Stimulated activated CD8-positive, alpha-beta memory T cell treated with anti-CD3 and anti-CD28 coated beads, Interleukin-2, amount 100 ng/mL, for 48 hours (primary cell): ENCODE measurements around the gene RANBP2.

Experiments used
- DNase-seq, 2 donors: peaks; one replicate each; pipeline ENCODE4 v3.0.0-alpha.2; 2020; ENCODE audit warnings: low read depth in 2 of 2

Gene RANBP2

DNA sequence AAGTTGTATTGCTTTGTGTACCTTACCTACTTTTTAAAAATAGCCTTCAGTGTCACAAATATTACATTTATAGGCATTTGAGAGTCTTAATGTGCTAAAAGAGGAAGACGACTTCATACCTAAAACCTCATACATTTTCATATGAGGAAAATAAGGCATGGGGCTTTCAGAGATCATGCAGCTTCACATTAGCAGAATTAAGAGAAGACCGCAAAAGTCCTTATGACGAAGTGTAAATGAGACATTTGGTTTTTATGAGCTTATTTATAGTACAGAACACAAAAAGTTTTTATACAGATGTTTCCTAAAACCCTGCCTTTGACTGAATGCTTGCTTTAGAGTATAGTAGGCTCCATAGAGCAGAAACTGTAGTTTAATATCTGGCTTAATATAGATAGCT is 57.2 kb downstream of the RANBP2 start:
- DNase-seq = no peak

DNA sequence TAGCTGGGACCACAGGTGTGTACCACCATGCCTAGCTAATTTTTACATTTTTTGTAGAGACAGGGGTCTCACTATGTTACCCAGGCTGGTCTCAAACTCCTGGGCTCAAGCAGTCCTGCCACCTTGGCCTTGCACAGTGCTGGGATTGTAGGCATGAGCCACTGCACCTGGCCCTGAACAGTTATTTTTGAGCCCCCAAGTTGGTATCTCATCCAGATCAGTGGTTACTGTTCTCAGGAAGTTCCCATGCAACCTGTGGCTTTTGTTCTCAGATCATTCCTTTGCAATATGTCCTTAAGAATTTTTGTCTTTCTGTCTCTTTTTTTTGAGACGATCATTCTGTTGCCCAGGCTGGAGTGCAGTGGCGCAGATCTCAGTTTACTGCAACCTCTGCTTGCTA is 59.6 kb downstream of the RANBP2 start:
- no peak for DNase-seq

DNA sequence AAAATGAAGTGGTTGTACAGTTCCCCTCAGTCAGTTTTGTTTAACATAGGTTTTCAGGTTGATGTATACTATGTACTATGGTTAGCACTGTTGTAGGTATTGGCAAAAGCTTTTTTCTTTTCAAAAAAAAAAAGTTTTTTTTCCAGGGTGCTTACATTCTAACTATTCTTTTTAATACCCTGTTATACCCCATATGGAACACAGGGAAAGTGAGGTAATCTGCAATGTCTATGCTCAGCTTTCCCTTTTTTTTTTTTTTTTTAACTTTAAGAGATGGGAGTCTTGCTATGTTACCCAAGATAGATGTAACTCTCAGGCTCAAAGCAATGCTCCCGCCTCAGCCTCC is 66.7 kb downstream of the RANBP2 start:
- DNase-seq = no peak

DNA sequence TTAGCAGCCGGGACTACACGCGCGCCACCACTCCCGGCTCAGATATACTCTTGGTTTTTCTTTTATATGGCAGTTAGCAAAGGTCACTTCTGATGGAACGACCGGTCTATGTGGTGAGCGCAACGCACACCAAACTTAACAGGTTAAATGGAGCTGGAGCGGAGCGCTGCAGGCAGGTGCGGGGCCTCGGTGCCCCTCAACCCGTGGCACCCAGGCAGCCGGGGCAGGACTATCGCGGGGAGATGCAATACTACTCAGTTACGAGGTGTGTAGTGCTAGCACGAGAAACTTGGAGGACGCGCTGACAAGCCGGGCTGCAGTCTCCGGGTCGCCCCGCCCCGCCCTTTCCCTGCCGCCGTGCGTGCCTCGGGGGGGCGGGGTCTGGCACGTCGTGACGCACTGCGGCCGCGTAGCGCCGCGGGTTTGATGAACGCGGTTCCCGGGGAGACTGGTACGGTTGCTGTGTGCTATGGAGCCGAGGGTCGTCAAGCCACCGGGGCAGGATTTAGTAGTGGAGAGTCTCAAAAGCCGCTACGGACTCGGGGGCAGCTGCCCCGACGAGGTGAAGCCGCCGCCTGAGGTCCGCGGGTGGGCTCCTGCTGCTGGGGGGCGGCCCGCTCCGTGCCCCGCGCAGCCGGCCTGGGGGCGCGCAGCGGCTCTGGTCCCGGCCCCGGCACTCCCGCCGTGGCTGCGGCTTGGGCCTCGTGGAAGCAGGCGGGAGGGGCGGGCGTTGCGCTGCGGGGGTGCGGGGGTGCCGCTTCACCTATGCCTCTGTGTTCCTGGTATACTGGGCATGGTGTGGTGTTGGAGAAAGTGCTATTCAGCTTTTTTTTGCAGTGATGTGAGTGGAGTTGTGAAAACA is 67.3 kb downstream of the RANBP2 start, which contains the start of gene CCDC138:
Gene CCDC138 (plus strand): TSS at position 418 of the 862 bp plus-strand sequence. CDS start 52 bp downstream, at position 470.
- peak; percentile 91 to 92 for DNase-seq

DNA sequence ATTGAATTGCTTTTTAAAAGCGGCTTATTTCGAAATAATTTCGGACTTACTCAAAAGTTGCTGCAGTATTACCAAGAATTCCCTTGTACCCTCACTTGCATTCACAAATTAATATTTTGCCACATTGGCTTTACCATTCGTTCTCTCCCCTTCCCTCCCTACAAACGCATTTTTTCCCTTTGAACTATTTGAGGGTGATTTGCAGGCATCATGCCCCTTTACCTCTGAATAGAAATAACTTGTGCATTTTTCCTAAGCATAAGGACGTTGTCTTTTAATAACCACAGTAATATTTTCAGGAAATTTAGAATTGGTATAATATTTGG is 67.9 kb downstream of the RANBP2 start:
- no peak for DNase-seq

DNA sequence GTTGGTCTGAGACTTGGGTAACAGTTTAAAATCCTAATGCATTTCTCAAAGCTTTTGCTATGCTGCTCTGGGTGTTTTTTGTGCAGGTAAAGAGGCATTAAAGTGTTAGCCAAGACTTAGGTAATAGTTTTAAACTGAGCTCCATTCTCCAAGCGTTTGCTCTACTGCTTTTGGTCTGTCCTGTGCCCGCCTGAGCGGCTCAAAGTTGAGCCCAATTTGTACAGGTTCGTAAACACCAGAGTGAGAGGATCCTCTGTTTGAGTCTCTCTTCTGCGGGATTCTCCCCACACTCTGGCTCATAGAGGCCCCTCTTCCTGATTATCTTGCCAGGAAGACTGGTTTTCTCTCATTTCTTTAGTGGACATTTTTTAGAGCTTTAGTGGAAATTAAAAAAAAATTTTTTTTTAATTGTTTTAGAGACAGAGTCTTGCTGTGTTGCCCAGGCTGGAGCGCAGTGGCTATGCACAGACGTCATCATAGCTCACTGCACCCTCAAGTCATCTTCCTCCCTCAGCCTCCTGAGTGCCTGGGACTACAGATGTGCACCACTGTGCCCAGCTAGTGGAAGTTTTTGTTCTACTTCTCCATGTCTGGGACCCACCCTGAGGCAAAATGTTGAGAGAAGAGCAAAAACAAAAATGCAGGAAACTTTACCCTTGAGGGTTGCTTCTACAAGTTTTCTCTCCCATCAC is 83.9 kb downstream of the RANBP2 start:
- DNase-seq = no peak

DNA sequence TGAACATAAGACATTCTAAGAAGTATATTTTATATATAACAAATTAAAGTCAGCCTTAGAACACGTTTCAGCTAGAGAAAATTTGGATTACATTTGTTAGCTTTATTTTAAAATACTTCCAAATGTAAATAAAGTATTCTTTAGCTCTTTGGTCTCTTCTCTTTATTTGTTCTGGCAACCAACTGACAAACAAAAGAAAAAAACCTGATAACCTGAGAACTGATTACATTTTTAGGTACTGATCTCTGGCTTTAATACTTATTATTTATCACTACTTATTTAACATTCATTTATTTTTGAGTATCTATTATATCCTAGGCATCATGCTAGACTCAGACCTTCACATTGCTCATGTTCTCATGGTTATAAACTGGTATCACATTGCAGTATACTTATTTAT is 85.8 kb downstream of the RANBP2 start:
- no peak for DNase-seq

DNA sequence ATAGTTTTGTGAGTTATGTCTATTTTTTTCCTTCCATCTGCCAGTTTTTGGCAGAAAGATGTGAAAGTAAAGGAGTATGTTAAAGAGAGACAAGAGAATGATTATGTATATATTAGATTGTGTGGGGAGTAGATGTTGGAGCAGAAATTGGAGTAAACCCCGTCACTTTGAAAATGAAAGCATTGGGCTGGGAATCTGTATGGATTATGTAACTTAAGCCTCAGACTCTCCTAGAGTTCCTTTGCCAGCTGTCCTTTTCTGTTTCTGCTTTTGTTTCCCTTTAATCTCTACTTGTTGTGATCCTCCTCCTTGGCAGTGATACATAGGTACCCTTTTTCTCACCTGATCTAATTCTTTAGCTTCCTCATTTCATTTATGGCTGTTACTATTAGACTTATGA is 86.5 kb downstream of the RANBP2 start:
- DNase-seq = no peak

DNA sequence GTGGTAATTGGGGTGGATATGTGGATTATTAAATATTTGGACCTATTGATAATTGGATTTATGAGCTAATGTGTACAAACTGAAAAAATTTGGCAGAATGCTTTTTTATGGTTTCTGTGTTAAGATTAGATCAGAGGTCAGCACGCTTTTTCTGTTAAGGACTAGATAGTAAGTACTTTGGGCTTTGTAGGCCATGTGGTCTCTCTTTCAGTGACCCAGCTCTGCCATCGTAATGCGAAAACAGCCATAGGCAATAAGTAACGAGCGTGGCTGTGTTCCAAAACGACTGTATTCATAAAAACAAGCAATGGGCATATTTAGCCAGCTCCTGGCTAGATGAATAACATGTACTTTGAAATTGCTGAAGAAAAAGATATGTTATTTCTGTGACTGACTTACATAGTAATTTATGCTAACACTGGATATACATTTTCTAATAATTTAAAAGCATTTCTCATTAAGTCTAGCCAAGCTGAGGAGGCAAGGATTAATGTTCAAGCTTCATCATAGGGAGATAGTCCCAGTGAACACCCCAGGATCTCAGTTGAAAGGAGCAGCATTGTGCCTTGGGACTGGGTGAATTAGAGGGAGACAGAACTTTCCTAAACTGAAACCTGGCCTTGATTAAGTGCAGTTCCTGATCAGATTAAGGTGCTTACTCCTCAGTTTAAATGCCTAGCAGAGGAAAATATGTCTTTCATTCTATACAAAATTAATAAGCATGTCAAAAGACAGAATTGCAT is 87.3 kb downstream of the RANBP2 start:
- DNase-seq = no peak

DNA sequence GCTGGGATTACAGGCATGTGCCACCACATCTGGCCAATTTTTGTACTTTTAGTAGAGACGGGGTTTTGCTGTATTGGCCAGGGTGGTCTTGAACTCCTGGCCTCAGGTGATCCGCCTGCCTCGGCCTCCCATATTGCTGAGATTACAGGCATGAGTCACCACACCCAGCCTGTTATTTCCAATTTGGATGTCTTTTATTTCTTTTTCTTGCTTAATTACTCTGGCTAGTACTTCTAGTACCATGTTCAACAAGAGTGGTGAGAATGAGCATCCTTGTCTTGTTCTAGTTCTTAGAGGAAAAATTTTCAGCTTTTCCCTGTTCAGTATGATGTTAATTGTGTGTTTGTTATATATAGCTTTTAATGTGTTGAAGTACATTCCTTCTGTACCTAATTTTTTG is 90.7 kb downstream of the RANBP2 start:
- no peak for DNase-seq

DNA sequence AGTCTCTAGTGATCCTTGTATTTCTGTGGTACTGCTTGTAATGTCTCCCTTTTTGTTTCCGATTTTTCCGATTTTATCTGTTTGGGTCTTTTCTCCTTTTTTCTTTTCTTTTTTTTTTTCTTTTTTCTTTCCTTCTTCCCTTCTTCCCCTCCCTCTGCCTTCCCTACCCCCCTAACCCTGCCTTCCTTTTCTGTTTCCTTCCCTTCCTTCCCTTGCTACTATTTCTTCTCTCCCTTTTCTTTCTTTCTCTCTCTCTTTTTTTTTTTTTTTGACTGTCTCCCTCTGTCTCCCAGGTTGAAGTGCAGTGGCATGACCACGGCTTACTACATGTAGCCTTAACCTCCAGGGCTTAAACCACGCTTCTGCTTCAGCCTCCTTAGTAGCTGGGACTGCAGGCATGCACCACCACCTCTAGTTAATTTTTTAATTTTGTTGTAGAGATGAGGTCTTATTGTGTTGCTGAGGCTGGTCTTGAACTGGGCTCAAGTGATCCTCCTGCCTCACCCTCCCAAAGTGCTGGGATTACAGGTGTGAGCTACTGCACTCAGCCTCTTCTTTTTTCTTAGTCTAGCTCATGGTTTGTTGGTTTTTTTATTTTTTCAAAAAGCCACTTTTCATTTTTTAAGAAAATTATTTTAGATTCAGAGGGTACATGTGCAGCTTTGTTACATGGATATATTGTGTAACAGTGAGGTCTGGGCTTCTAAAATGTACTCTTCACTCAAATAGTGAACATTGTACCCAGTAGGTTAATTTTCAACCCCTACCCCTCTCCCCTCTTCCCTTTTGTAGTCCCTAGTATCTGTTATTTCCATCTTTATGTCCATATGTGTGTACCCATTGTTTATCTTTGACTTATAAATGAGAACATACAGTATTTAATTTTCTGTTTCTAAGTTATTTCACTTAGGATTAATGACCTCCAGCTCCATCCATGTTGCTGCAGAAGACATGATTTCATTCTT is 92.0 kb downstream of the RANBP2 start:
- DNase-seq = no peak

DNA sequence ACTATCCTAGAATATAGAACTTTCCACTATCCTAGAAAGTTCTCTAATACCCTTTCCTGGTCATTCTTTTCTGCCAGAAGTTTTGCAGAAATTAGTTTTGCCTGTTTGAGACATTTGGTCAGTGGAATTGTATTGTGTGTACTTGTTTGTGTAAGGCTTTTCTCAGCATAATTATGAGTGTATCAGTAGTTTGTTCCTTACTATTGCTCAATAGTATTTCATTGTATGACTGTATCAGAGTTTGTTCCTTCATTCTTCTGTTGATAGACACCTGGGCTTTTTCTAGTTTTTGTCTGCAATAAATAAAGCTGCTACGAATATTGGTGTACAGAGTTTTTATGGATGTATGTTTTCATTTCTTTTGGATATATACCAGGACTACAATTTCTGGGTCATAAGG is 94.5 kb downstream of the RANBP2 start:
- DNase-seq = no peak

DNA sequence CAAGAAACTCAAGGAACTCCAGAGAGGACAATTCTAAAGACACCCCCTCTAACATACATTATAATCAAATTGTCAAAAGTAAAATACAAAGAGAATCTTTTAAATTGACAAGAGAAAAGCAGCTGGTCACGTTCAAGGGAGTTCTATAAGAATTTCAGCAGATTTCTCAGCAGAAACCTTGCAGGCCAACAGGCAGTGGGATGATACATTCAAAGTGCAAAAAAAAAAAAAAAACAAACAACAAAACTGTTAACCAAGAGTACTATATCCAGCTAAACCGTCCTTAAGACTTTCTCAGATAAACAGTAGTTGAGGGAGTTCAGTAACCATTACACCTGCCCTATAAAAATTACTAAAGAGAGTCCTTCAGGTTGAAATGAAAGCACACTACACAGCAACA is 101.2 kb downstream of the RANBP2 start:
- no peak for DNase-seq

DNA sequence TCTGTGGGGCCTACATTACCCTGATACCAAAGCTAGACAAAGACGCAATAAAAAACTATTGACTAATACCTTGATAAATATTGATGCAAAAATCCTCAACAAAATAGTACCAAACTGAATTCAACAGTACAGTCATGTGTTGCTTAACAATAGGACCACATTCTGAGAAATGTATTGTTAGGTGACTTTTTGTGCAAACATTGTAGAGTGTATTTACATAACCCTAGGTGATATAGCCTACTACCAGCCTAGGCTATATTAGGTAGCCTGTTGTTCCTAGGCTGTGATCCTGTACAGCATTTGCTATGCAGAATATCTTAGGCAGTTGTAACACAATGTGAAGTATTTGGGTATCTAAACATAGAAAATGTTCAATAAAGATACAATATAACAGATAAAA is 104.0 kb downstream of the RANBP2 start:
- no peak for DNase-seq

DNA sequence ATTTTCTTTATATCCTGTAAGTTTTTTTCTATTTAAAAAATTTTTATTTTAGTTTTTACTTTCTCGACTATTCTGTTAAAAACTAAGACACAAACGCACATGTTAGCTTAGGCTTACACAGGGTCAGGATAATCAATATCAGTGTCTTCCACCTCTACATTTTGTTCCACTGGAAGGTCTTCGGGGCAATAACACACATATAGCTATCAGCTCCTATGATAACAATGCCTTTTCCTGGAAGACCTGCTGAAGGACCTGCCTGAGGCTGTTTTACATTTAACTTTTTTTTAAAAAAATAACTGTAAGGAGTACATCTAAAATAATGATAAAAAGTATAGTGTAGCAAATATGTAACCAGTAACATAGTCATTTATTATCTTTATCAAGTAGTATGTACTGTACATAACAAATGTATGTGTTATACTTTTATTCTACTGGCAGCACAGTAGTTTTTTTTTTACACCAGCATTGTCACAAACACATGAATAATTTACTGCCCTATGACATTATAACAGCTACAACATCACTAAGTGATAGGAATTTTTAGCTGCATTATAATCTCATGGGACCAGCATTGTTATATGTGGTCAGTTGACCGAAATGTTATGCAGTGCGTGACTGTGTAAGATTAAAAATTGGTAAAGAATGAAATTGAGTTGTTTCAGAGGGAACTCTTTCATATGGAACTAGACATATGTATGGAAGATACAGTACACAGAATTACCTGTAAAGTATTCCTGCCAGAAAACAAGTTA is 105.2 kb downstream of the RANBP2 start:
- DNase-seq = no peak

DNA sequence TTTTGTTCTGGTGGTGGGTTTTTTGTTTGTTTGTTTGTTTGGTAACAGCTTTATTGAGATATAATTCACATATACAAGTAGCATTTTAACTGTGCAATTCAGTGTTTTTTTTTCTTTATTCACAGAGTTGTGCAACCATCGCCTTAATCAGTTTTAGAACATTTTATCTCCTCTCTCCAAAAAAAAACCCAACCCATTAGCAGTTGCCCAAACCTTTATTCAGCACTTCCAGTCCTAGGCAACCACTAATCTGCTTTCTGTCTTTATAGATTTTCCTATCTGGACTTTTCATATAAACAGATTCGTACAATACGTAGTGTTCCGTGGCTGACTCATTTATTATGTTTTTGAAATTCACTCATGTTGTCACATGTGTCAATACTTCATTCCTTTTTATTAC is 106.0 kb downstream of the RANBP2 start:
- DNase-seq = no peak

DNA sequence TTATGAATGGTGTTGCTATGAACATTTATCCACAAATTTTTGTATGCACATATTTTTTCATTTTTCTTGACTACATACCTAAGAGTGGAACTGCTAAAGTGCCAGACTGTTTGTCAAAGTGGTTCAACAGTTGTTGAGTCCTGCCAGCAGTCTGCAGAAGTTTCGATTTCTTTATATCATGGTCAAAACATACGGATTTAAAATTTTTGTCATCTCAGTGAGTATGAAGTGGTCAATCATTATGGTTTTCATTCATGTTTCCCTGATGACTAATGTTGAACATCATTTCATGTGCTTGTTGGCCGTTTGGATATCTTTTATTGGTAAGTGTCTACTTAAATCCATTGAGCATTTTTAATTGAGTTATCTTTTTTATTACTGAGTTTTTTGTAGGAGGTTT is 106.5 kb downstream of the RANBP2 start:
- DNase-seq = no peak

DNA sequence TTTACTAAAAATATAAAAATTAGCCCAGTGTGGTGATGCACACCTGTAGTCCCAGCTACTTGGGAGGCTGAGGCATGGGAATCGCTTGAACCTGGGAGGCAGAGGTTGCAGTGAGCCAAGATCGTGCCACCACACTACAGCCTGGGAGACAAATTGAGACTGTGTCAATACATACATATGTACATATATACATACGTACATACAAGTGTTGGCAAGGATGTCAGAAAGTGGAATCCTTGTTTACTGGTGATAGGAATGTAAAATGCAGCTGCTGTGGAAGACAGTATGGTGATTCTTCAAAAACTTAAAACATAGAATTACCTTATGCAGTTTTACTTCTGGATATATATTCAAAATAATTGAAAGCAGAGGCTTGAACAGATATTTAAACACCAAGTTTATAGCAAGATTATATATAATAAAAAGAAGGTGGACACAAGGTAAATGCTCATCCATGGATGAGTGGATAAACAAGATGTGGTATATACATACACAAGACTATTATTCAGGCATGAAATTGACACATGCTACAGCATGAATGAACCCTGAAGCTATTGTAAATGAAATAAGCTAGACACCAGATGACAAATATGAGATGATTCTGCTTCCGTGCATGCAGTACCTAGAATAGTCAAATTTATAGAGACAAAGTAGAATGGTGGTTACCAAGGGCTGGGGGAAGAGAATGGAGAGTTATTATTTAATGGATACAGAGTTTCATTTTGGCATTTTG is 110.5 kb downstream of the RANBP2 start:
- DNase-seq = no peak

DNA sequence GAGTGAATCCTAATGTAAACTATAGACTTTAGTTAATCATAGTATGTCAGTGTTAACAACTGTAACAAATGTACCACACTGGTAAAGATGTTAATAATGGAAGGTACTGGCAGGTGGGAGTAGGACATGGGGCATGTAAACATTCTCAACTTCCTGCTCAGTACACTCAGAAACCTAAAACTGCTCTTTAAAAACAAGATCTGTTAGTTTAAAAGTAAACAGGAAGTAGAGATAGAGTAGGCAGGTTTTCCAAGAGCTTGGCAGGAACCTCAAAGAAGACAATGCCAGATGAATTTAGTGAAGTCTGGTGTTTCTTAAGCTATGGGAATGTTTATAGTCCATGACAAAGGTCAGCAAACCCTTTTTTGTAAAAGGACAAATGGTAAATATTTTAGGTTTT is 113.9 kb downstream of the RANBP2 start:
- DNase-seq = no peak

DNA sequence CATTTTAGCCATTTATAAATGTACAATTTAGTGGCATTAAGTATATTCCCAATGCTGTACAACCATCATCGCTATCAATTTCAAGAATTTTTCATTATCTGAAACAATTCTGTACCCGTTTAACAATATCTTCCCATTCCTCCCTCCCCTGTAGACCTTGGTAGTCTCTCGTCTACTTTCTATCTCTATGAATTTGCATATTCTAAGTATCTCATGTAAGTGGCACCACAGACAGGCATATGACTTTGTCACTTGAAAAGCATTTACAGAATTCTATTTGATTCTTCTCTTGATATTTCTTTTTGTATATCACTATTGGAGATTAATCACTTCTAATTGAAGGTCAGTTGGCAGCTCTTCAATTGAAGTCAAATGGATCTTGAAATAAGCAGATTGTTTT is 115.3 kb downstream of the RANBP2 start:
- DNase-seq = no peak
